ENCODE data around the gene EXOC3L4.

The EXOC3L4 gene

GRCh38 chr14:103156651-103157378 is 62.3 kb downstream of the EXOC3L4 start:
- DNase-seq: no peak

- no peak for DNase-seq
Observed at GRCh38 chr14:103157969-103158368, 63.4 kb downstream of the EXOC3L4 start.

- DNase-seq: no peak
Observed at GRCh38 chr14:103158688-103159087, 64.2 kb downstream of the EXOC3L4 start.

Measured in suppressor macrophage treated with lipopolysaccharide for 1 hour (primary cell).